Epithelial cell of esophagus (primary cell): Measurements from ENCODE around the gene HS6ST3.

ENCODE experiments used
- DNase-seq: peaks from one replicate; pipeline ENCODE4 v3.0.0; 2010; ENCODE audit warnings: low read depth
- H3K4me3 ChIP-seq: 2 replicates; pipeline ENCODE4 v1.5.1; 2011; ENCODE audit warnings: mild to moderate bottlenecking, low read length, control low read depth
- TF ChIP-seq, protein P1 (sequence below): IDR thresholded peaks from 2 replicates; pipeline ENCODE4 v1.5.1; 2011; ENCODE audit warnings: low read depth, mild to moderate bottlenecking, low read length, control low read depth, inconsistent platforms; ENCODE audit not compliant: insufficient read depth; ENCODE audit errors: missing control alignments

The HS6ST3 gene

DNA sequence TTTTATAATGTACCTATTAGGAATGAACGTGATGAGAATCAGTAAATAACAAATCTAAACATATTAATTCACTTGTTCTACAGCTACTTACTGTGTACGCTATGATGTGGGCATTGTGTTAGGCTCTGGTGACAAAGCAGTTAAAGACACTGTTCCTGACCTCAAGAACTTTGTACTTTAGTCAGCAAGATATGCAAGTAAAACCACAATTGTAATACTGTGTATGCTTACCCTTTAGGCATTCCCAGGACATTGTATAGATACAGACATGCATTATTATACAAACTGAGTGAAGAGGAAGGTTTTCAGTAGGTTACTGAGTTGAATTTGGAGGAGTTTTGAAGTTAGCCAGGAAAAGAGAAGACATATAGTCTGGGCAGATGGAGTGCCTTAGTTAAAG, 435.8 kb downstream of the HS6ST3 start:
- no peak for DNase-seq
- TF ChIP-seq, protein P1, sequence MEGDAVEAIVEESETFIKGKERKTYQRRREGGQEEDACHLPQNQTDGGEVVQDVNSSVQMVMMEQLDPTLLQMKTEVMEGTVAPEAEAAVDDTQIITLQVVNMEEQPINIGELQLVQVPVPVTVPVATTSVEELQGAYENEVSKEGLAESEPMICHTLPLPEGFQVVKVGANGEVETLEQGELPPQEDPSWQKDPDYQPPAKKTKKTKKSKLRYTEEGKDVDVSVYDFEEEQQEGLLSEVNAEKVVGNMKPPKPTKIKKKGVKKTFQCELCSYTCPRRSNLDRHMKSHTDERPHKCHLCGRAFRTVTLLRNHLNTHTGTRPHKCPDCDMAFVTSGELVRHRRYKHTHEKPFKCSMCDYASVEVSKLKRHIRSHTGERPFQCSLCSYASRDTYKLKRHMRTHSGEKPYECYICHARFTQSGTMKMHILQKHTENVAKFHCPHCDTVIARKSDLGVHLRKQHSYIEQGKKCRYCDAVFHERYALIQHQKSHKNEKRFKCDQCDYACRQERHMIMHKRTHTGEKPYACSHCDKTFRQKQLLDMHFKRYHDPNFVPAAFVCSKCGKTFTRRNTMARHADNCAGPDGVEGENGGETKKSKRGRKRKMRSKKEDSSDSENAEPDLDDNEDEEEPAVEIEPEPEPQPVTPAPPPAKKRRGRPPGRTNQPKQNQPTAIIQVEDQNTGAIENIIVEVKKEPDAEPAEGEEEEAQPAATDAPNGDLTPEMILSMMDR: no peak

DNA sequence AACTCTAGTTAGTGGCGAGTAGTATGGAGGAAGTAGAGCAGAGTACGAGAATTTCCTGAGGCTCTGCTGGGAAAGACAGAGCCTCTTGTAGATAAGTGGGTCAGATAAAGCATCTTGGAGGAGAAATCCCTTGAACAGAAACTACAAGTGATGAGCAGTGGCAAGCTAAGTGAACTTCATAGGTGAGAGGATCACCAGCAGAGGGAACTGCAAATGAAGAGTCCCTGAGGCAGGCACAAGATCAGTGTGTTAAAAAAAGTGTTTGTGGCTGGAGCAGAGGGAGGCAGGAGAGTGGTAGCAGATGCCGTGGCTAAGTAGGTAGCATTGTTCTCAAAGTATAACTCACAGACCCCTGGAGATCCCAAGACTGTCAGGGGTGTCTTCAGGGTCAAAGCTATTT, 437.6 kb downstream of the HS6ST3 start:
- no peak for DNase-seq
- TF ChIP-seq, protein P1: peak; percentile 5
- H3K4me3 ChIP-seq: no peak overlapping the region

More for the DNA sequence above, 435.8 kb downstream of the HS6ST3 start:
- H3K4me3 ChIP-seq: no peak overlapping the region

DNA sequence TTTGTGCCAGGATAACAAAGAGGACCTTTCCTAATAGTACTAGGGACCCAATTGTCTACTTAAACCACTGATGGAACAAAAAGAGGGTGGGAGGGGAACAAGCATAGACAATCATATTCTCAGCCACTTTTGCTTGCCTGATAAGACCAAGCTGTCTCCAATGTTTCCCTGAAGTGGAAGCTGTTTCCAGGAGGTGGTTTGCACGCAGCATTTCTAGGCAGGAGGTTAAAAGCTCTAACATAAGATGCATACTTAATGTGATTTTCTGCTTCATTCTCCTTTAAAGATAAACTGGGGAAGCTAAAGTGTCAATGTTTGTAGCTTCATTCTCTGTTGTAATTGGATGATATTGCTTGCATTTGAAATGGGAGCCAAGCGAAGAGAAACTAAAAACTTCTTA, 442.9 kb downstream of the HS6ST3 start:
- no peak overlapping the region for H3K4me3 ChIP-seq
- TF ChIP-seq, protein P1: no peak
- no peak for DNase-seq

DNA sequence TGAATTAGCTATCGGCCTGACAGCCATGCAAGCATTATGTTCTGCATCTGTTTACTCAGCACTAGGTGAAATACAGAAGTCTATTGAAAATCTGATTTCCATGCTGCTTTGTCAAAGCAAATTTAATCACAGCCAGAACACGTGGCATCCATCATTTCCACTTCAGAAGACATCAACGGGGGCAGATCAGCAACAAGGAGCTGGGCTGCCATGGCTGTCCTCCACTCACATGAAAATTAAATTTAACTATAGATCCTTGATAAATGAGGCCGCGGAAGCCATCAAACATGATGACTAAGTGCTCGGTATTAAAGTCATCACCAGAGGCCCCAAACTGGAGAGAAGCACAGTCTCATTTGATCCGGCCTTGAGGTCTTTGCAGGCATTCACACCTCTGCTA, 443.5 kb downstream of the HS6ST3 start:
- no peak for DNase-seq
- no peak overlapping the region for H3K4me3 ChIP-seq
- TF ChIP-seq, protein P1: no peak

DNA sequence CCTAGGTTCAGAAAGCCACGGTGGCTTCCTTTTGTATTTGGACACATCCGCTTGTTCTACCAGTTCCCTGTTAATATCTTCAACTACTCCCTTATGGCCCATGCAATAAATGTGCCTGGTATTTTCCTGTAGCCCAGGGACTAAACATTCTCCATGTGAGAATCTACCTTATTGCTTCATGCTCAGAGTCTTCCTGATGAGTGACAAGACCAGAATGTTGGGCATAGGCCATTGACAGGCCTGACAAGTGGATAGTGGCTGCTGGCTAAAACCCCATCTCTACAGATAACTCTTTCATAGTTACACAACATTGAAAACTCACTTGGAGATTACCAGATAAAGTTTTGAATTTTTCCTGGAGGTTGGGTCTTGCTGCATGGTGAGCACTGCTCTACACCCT, 449.9 kb downstream of the HS6ST3 start:
- H3K4me3 ChIP-seq: no peak overlapping the region
- DNase-seq: no peak
- TF ChIP-seq, protein P1: no peak

DNA sequence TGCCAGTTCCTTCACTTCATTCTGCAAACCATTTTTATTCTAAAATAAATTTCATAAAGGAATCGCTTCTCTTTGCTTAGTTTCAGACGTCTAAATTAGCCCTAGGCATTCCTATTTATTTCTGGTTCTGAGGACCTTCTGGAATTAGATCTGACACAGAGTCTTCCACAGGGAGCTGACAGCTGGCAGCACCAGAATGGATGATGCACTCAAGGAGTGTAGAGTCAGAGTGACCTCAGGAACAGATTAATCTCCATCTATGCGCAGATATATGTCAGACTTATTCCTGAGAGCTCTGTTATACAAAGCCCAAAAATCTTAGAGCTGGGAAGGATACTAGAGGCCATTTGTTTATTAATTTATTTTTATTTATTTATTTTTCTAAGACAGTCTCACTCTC, 450.8 kb downstream of the HS6ST3 start:
- H3K4me3 ChIP-seq: no peak overlapping the region
- TF ChIP-seq, protein P1: no peak
- DNase-seq: no peak

DNA sequence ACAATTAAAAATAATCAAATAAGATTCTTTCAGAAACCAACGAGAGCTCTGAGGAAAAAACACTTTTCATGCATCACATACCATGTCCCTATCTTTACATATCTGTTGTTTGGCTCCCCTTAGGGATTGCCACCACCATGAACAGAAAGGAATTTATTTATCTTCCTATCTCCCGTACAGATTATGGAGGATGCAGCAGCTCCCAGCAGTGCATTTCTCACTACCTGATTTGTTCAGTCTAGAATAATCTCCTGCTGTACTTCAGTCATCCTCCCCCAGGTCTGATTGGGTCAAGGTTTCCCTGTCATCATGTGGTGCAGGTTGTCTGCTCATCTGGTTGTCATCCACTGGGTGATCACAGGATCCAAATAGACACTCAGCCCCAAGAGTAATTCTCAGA, 453.1 kb downstream of the HS6ST3 start:
- DNase-seq: no peak

More for the DNA sequence above, 453.1 kb downstream of the HS6ST3 start:
- TF ChIP-seq, protein P1: no peak
- no peak overlapping the region for H3K4me3 ChIP-seq
